Nephron (organoid): ENCODE measurements around the gene ESYT2.

ENCODE experiments used
- H3K27ac Mint-ChIP-seq, 3 experiments: 2 replicates each; pipeline ENCODE4 v1.8.0; 2020; ENCODE audit warnings: mixed read lengths in 3 of 3, mild to moderate bottlenecking in 2 of 3, moderate library complexity in 1 of 3
- H3K27me3 Mint-ChIP-seq: 2 replicates; pipeline ENCODE4 v1.8.0; 2021; ENCODE audit warnings: low read depth, mild to moderate bottlenecking, moderate library complexity, mixed read lengths
- H3K36me3 Mint-ChIP-seq: 2 replicates; pipeline ENCODE4 v1.8.0; 2020; ENCODE audit warnings: low read depth, mixed read lengths
- H3K4me1 Mint-ChIP-seq: 2 replicates; pipeline ENCODE4 v1.8.0; 2020; ENCODE audit warnings: mixed read lengths
- H3K4me3 Mint-ChIP-seq, 3 experiments: 2 replicates each; pipeline ENCODE4 v1.8.0; 2020; ENCODE audit warnings: mild to moderate bottlenecking in 3 of 3, mixed read lengths in 3 of 3, moderate library complexity in 2 of 3
- H3K9me3 Mint-ChIP-seq: 2 replicates; pipeline ENCODE4 v1.8.0; 2020; ENCODE audit warnings: mixed read lengths
- CTCF ChIP-seq, 3 experiments: fragments of 200-600 bp; sonication (generic); IDR thresholded peaks; one replicate each; pipeline ENCODE4 v1.5.0; 2021; ENCODE audit warnings: antibody characterized with exemption in 3 of 3; ENCODE audit not compliant: unreplicated experiment in 3 of 3

The ESYT2 gene

GRCh38 chr7:158695726-158696452 is 133.4 kb downstream of the ESYT2 start:
- Mint-ChIP-seq H3K9me3 (no peaks in the 10 kb centered on the region), H3K4me3 (no peak overlapping the region), H3K4me1 (no peaks in the 10 kb centered on the region), H3K36me3 (peaks cover 30% of the 10 kb centered on the region), H3K27ac (peak overlapping the region in 1 of 3 experiments; percentile 46), H3K27me3 (no peaks in the 10 kb centered on the region)
- peak; percentile 21 to 45 (median 33) for TF ChIP-seq CTCF (IDR thresholded peaks at IDR 0.05; ENCODE audit: unreplicated experiment in 3 of 3)

GRCh38 chr7:158695056-158695455 is 134.3 kb downstream of the ESYT2 start:
- Mint-ChIP-seq H3K9me3 (no peaks in the 10 kb centered on the region), H3K27ac (peak overlapping the region in 1 of 3 experiments; percentile 26), H3K4me3 (no peak overlapping the region), H3K4me1 (no peaks in the 10 kb centered on the region), H3K27me3 (no peaks in the 10 kb centered on the region), H3K36me3 (peaks cover 29% of the 10 kb centered on the region)
- no peak for TF ChIP-seq CTCF (IDR thresholded peaks at IDR 0.05; ENCODE audit: unreplicated experiment in 3 of 3)

DNA sequence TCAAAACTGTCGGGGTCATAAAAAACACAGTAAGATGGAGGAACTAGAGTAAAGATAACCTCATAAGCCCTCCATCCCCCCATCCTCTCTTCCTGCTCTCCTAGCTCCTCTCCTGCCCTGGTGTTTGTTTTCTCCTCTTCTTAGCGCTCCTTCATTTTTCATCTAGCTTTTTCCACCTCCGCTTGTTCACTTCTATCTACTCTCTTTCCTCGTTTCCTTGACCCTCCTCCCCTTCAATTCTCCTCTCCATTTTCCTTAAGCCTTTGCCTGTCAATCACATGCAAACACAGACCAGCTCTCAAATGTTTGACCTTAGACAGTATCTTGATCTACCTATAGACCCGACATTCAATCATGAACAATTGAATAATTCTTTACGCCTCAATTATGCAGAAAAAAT is 134.7 kb downstream of the ESYT2 start:
- no peak overlapping the region for H3K4me3 Mint-ChIP-seq
- no peaks in the 10 kb centered on the region for H3K9me3 Mint-ChIP-seq
- no peaks in the 10 kb centered on the region for H3K27me3 Mint-ChIP-seq
- peaks cover 28% of the 10 kb centered on the region for H3K36me3 Mint-ChIP-seq
- H3K27ac Mint-ChIP-seq = no peak overlapping the region
- TF ChIP-seq CTCF (IDR thresholded peaks at IDR 0.05; ENCODE audit: unreplicated experiment in 3 of 3) = no peak
- H3K4me1 Mint-ChIP-seq = no peaks in the 10 kb centered on the region

- Mint-ChIP-seq H3K9me3 (no peaks in the 10 kb centered on the region), H3K4me3 (no peak overlapping the region), H3K27me3 (no peaks in the 10 kb centered on the region), H3K4me1 (no peaks in the 10 kb centered on the region), H3K36me3 (peaks cover 28% of the 10 kb centered on the region), H3K27ac (no peak overlapping the region)
- TF ChIP-seq CTCF (IDR thresholded peaks at IDR 0.05; ENCODE audit: unreplicated experiment in 3 of 3) = no peak
These were observed 139.8 kb downstream of the ESYT2 start for GRCh38 chr7:158689488-158689887.

DNA sequence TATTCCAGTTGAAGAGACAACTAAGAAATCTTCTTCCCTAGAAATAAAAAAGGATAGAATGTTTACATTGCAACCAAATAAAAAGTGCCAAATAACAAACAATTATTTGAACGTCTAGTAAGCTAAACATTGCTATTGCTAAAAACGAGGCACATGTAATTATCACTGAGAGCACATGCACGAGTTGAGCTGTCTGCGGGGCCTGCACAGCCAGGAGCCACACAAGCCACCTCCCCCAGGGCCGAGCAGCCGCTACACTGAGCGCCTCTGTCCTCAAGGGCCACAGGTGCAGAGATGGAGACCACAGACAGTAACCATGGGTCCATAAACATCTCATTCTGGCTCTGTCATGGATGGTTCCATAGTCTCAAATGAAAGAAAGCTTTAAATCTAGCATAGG is 141.9 kb downstream of the ESYT2 start:
- H3K4me3 Mint-ChIP-seq = no peak overlapping the region
- no peak for TF ChIP-seq CTCF (IDR thresholded peaks at IDR 0.05; ENCODE audit: unreplicated experiment in 3 of 3)
- H3K4me1 Mint-ChIP-seq = no peaks in the 10 kb centered on the region
- H3K27ac Mint-ChIP-seq = no peak overlapping the region
- no peaks in the 10 kb centered on the region for H3K27me3 Mint-ChIP-seq
- no peaks in the 10 kb centered on the region for H3K9me3 Mint-ChIP-seq
- H3K36me3 Mint-ChIP-seq = peaks cover 30% of the 10 kb centered on the region

GRCh38 chr7:158685693-158686092 is 143.6 kb downstream of the ESYT2 start:
- Mint-ChIP-seq H3K36me3 (peaks cover 25% of the 10 kb centered on the region), H3K4me3 (no peak overlapping the region), H3K27ac (no peak overlapping the region), H3K9me3 (no peaks in the 10 kb centered on the region), H3K4me1 (no peaks in the 10 kb centered on the region), H3K27me3 (no peaks in the 10 kb centered on the region)
- no peak for TF ChIP-seq CTCF (IDR thresholded peaks at IDR 0.05; ENCODE audit: unreplicated experiment in 3 of 3)
